RKO (cell line): Measurements from ENCODE around the gene SLC9A9.
"Not testable (repeated sequence)": the region's sequence is repeated elsewhere in the genome, so short reads cannot be mapped to it uniquely, and the experiment has no call there.

Experiments
- DNase-seq: peaks from one replicate; pipeline ENCODE4 v3.0.0-alpha.2; 2016; ENCODE audit warnings: low spot score

Gene SLC9A9

GRCh38 chr3:143755978-143756377 lies 92.3 kb downstream of the SLC9A9 start:
- DNase-seq = no peak

GRCh38 chr3:143754090-143754489 lies 94.2 kb downstream of the SLC9A9 start:
- no peak for DNase-seq

- no peak for DNase-seq
Observed at GRCh38 chr3:143753456-143753855, 94.8 kb downstream of the SLC9A9 start.

- DNase-seq = no peak
Observed at GRCh38 chr3:143753006-143753405, 95.3 kb downstream of the SLC9A9 start.

- DNase-seq = no peak
Observed at GRCh38 chr3:143751643-143752178, 96.6 kb downstream of the SLC9A9 start.

- DNase-seq = no peak
Observed at GRCh38 chr3:143750841-143751240, 97.4 kb downstream of the SLC9A9 start.

GRCh38 chr3:143749926-143750325 lies 98.3 kb downstream of the SLC9A9 start:
- no peak for DNase-seq

- DNase-seq = no peak
Observed at GRCh38 chr3:143737065-143737464, 111.2 kb downstream of the SLC9A9 start.

GRCh38 chr3:143736205-143736997 lies 111.9 kb downstream of the SLC9A9 start:
- DNase-seq = no peak

- no peak for DNase-seq
Observed at GRCh38 chr3:143731776-143732175, 116.5 kb downstream of the SLC9A9 start.

GRCh38 chr3:143731320-143731719 lies 116.9 kb downstream of the SLC9A9 start:
- no peak for DNase-seq

GRCh38 chr3:143727391-143727790 lies 120.9 kb downstream of the SLC9A9 start:
- DNase-seq = no peak

- DNase-seq = no peak
Observed at GRCh38 chr3:143726727-143727126, 121.5 kb downstream of the SLC9A9 start.

- DNase-seq = no peak
Observed at GRCh38 chr3:143720381-143720780, 127.9 kb downstream of the SLC9A9 start.

GRCh38 chr3:143718463-143718862 lies 129.8 kb downstream of the SLC9A9 start:
- no peak for DNase-seq

GRCh38 chr3:143716731-143717130 lies 131.5 kb downstream of the SLC9A9 start:
- no peak for DNase-seq

- DNase-seq = no peak
Observed at GRCh38 chr3:143712522-143712921, 135.7 kb downstream of the SLC9A9 start.

GRCh38 chr3:143707848-143708247 lies 140.4 kb downstream of the SLC9A9 start:
- DNase-seq = no peak

- no peak for DNase-seq
Observed at GRCh38 chr3:143700431-143700975, 147.8 kb downstream of the SLC9A9 start.

GRCh38 chr3:143699424-143699823 lies 148.8 kb downstream of the SLC9A9 start:
- DNase-seq = no peak

GRCh38 chr3:143698682-143699303 lies 149.5 kb downstream of the SLC9A9 start:
- no peak for DNase-seq

- peak; percentile 44 for DNase-seq
Observed at GRCh38 chr3:143697975-143698374, 150.3 kb downstream of the SLC9A9 start.

- not testable (repeated sequence) for DNase-seq
Observed at GRCh38 chr3:143695333-143695732, 152.9 kb downstream of the SLC9A9 start.
